A549 treated with CpdA at 1 μM for 4 hours (cell line): ENCODE measurements around the gene CLEC4C. TPM values are rescaled to one million over a fixed set of nuclear protein-coding genes. Genes with fewer than 3 reads are reported as not detected.

Source experiments
- total RNA-seq: library from RNA; stranded (reverse); fragments of 200-300 nt; extraction: Qiagen RNA extraction; gene quantifications from 5 replicates; pipeline ENCODE4 v1.2.3, GENCODE V29; 2022; ENCODE audit warnings: low read depth

Gene CLEC4C, protein sequence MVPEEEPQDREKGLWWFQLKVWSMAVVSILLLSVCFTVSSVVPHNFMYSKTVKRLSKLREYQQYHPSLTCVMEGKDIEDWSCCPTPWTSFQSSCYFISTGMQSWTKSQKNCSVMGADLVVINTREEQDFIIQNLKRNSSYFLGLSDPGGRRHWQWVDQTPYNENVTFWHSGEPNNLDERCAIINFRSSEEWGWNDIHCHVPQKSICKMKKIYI
- not detected in 5 replicates for total RNA-seq

DNA sequence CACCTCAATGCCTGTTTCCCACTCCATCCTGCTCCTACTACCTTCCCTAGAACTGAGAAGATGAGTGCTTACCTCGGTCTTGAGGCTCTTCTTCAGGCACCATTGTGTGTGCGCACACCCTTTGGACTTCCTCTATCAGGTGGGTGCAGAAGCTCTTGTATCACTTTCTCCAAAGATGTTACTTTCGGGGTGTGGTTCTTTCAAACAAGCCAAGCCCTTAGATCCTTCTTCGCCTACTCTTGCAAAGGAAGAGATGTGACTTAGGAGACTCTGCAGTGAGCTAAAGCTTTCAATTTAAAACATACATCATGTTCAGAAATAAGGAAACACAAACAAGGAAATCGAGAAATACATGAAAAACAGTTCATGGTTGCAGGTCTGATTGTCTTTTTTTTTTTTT is at the start of gene CLEC4C:
Gene CLEC4C, minus strand, starts transcription at position 130 of the 400 bp plus-strand sequence. Its CDS starts 27 bp downstream, at position 103.

GRCh38 chr12:7788884-7789528 is 41.8 kb upstream of the CLEC4C start, which contains the start of gene NANOG:
TSS of gene NANOG (plus strand) at chr12:7789402. CDS start at chr12:7789615, 213 bp downstream.

DNA sequence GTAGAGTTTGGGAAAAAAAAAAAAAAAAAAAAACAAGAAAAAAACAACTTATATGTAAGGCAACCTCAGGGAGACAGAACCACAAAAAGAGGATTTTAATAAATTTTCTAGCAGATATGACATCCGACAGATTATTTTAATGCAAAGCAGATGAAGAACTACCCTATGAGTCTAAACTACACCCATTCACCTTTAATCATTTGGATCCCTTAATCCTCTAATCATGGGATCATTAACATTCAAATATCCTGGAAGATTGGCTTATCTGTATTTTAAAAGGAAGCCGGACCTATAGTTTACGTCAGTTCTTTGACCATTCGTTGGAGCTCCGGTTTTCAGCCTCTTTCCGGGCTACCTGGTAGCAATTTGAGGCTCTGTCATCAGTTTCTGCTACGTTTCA is 36.0 kb downstream of the CLEC4C start, which contains the start of gene DPPA3:
Gene DPPA3, plus strand, starts transcription at position 301 of the 400 bp plus-strand sequence. CDS start 138 bp downstream, outside the sequence.

GRCh38 chr12:7695566-7696197 is 51.5 kb downstream of the CLEC4C start, which contains the start of gene GDF3:
TSS of gene GDF3 (minus strand) at chr12:7695775. CDS start at chr12:7695728, 47 bp downstream.

Other genes starting within 250 kb of the CLEC4C start
- not detected in 5 replicates for gene CD163, start 243.6 kb downstream of the CLEC4C start, total RNA-seq
- not detected in 5 replicates for gene APOBEC1, start 81.5 kb downstream of the CLEC4C start, total RNA-seq
- not detected in 5 replicates for gene GDF3, start 51.6 kb downstream of the CLEC4C start, total RNA-seq
- not detected in 5 replicates for gene DPPA3, start 35.9 kb downstream of the CLEC4C start, total RNA-seq
- not detected in 5 replicates for gene NANOGNB, start 17.8 kb upstream of the CLEC4C start, total RNA-seq
- not detected in 5 replicates for gene NANOG, start 42.0 kb upstream of the CLEC4C start, total RNA-seq
- gene SLC2A14, start 125.5 kb upstream of the CLEC4C start, total RNA-seq = 0.03 to 0.08 TPM in 2 of 5 replicates, not detected in the others
- gene SLC2A3, start 188.8 kb upstream of the CLEC4C start, total RNA-seq = 3.4 to 6.7 TPM (median 5.2 TPM) in 5 replicates